ENCODE data around the gene CD244.

Gene CD244

GRCh38 chr1:160844447-160845232, 18.0 kb downstream of the CD244 start:
- no peak for DNase-seq

- no peak for DNase-seq
Observed at GRCh38 chr1:160841079-160841478, 21.6 kb downstream of the CD244 start.

GRCh38 chr1:160839746-160840145, 22.9 kb downstream of the CD244 start:
- no peak for DNase-seq

- DNase-seq, result no peak
Observed at GRCh38 chr1:160838888-160839287, 23.8 kb downstream of the CD244 start.

- peak; percentile 83 for DNase-seq
Observed at GRCh38 chr1:160837558-160838205, 25.0 kb downstream of the CD244 start.

- no peak for DNase-seq
Observed at GRCh38 chr1:160836981-160837557, 25.6 kb downstream of the CD244 start.

- DNase-seq, result no peak
Observed at GRCh38 chr1:160836561-160836960, 26.1 kb downstream of the CD244 start.

- DNase-seq, result no peak
Observed at GRCh38 chr1:160835751-160836150, 26.9 kb downstream of the CD244 start.

GRCh38 chr1:160834945-160835565, 27.6 kb downstream of the CD244 start:
- no peak for DNase-seq

- peak; percentile 89 for DNase-seq
Observed at GRCh38 chr1:160830321-160831153, 32.1 kb downstream of the CD244 start.

- DNase-seq, result no peak
Observed at GRCh38 chr1:160829766-160830165, 32.9 kb downstream of the CD244 start.

- DNase-seq, result no peak
Observed at GRCh38 chr1:160827418-160827817, 35.3 kb downstream of the CD244 start.

- DNase-seq, result no peak
Observed at GRCh38 chr1:160826546-160826945, 36.1 kb downstream of the CD244 start.

GRCh38 chr1:160823296-160823695, 39.4 kb downstream of the CD244 start:
- no peak for DNase-seq

GRCh38 chr1:160821627-160822026, 41.1 kb downstream of the CD244 start:
- DNase-seq, result no peak

- DNase-seq, result no peak
Observed at GRCh38 chr1:160819186-160819585, 43.5 kb downstream of the CD244 start.

GRCh38 chr1:160818207-160818937, 44.3 kb downstream of the CD244 start:
- DNase-seq, result no peak

- no peak for DNase-seq
Observed at GRCh38 chr1:160814856-160815255, 47.8 kb downstream of the CD244 start.

- DNase-seq, result no peak
Observed at GRCh38 chr1:160814316-160814715, 48.4 kb downstream of the CD244 start.

- no peak for DNase-seq
Observed at GRCh38 chr1:160813215-160813614, 49.5 kb downstream of the CD244 start.

- DNase-seq, result no peak
Observed at GRCh38 chr1:160811147-160811546, 51.5 kb downstream of the CD244 start.

GRCh38 chr1:160810486-160810885, 52.2 kb downstream of the CD244 start:
- DNase-seq, result no peak
